GM12878 (cell line): ENCODE data around the gene BCO1.

Experiments
- EZH2 ChIP-seq: IDR thresholded peaks from 2 replicates; pipeline ENCODE4 v1.6.1; 2012; ENCODE audit warnings: low read depth, mild to moderate bottlenecking, control low read depth, inconsistent platforms, low read length, borderline replicate concordance; ENCODE audit not compliant: control insufficient read depth
- FOXK2 ChIP-seq: fragments of 450-650 bp; IDR thresholded peaks from 2 replicates; pipeline ENCODE4 v1.6.1; 2017; ENCODE audit warnings: mild to moderate bottlenecking, moderate library complexity
- KAT2A ChIP-seq: conservative IDR thresholded peaks from 2 replicates; pipeline ENCODE4 v1.6.1; 2011; ENCODE audit warnings: low read depth, low read length; ENCODE audit not compliant: control insufficient read depth
- RAD21 ChIP-seq: IDR thresholded peaks from 2 replicates; pipeline ENCODE4 v1.6.1; 2011; ENCODE audit warnings: mild to moderate bottlenecking, low read depth, low read length, moderate library complexity; ENCODE audit not compliant: insufficient read depth
- SREBF1 ChIP-seq: IDR thresholded peaks from 2 replicates; pipeline ENCODE4 v1.6.1; 2012; ENCODE audit warnings: mild to moderate bottlenecking, low read length
- TF ChIP-seq, protein P1 (sequence below): IDR thresholded peaks from 2 replicates; pipeline ENCODE4 v1.6.1; 2012; ENCODE audit warnings: low read depth, low read length, improper control_type of control experiment
- TF ChIP-seq, protein P2 (sequence below), 3 experiments: IDR thresholded peaks in 2 of 3; conservative IDR thresholded peaks in 1 of 3; 2 replicates each; pipeline ENCODE4 v1.5.1; 2011; ENCODE audit warnings: low read depth in 3 of 3, low read length in 3 of 3, mild to moderate bottlenecking in 3 of 3, control low read depth in 2 of 3, moderate library complexity in 2 of 3, inconsistent platforms in 1 of 3, mixed read lengths in 1 of 3; ENCODE audit not compliant: control insufficient read depth in 2 of 3, insufficient read depth in 1 of 3; ENCODE audit errors: extremely low read depth in 1 of 3

DNA sequence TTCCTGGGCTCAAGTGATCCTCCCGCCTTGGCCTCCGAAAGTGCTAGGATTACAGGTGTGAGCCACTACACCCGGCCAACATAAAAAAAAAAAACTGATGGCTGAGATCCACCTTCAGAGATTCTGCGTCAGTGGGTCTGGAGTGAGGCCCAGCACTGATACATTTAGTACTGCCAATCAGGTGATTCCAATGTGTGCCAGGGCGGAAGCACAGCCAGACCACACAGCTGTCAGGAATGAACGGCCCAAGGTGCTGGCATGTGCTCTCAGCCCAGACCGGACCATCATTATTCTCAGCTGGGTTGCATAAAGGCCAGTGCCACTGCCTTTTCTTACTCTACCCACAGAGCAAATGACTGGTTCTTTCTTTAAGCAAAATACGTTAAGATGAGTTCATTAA is 1.2 kb upstream of the BCO1 start:
- TF ChIP-seq, protein P1, sequence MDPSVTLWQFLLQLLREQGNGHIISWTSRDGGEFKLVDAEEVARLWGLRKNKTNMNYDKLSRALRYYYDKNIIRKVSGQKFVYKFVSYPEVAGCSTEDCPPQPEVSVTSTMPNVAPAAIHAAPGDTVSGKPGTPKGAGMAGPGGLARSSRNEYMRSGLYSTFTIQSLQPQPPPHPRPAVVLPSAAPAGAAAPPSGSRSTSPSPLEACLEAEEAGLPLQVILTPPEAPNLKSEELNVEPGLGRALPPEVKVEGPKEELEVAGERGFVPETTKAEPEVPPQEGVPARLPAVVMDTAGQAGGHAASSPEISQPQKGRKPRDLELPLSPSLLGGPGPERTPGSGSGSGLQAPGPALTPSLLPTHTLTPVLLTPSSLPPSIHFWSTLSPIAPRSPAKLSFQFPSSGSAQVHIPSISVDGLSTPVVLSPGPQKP, result no peak
- TF ChIP-seq EZH2 (no peak), FOXK2 (no peak), SREBF1 (no peak), RAD21 (no peak), KAT2A (no peak)
- TF ChIP-seq, protein P2, sequence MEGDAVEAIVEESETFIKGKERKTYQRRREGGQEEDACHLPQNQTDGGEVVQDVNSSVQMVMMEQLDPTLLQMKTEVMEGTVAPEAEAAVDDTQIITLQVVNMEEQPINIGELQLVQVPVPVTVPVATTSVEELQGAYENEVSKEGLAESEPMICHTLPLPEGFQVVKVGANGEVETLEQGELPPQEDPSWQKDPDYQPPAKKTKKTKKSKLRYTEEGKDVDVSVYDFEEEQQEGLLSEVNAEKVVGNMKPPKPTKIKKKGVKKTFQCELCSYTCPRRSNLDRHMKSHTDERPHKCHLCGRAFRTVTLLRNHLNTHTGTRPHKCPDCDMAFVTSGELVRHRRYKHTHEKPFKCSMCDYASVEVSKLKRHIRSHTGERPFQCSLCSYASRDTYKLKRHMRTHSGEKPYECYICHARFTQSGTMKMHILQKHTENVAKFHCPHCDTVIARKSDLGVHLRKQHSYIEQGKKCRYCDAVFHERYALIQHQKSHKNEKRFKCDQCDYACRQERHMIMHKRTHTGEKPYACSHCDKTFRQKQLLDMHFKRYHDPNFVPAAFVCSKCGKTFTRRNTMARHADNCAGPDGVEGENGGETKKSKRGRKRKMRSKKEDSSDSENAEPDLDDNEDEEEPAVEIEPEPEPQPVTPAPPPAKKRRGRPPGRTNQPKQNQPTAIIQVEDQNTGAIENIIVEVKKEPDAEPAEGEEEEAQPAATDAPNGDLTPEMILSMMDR (IDR thresholded peaks at IDR 0.05 in 2 of 3, conservative IDR thresholded peaks at IDR 0.05 in 1 of 3; ENCODE audit: control insufficient read depth in 2 of 3, extremely low read depth in 1 of 3, insufficient read depth in 1 of 3, low read depth in 3 of 3, low read length in 3 of 3), result no peak
